ENCODE measurements around the gene GATD1. TPM values are rescaled to one million over a fixed set of nuclear protein-coding genes. Genes with fewer than 3 reads are reported as not detected.

Gene GATD1
- total RNA-seq, 1 donor from 2014 or later: 51.9 TPM

DNA sequence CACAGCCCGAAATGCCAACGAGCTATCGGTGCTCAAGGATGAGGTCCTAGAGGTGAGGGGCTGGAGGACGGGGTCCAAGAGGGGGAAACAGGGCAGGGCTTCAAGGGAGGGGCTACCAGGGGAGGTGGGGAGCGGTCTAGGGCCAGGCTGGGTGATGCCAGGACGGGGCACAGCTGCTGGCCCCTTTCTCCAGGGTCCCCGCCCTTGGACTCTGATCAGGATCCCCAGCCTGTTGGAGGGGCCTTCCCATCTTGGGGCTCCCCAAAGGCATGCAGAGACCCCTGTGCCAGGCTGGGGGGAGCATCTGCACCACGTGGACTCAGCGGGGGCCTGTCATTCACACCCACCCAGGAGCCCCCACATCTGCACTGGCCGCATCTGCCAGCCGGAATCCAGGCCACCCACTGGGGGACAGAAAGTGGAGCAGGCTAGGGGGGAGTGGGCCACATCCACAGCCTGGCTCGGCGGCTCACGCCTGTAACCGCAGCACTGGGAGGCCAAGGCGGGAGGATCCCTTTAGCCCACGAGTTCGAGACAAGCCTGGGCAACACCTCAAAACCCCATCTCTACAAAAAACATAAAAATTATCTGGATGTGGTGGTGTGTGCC lies 52.4 kb downstream of the GATD1 start:
- Mint-ChIP-seq H3K36me3 (ENCODE audit: low read depth, unreplicated experiment) (peaks cover 5% of the 10 kb centered on the region), H3K27ac (ENCODE audit: unreplicated experiment) (no peak overlapping the region), H3K9me3 (ENCODE audit: unreplicated experiment) (no peaks in the 10 kb centered on the region), H3K4me3 (ENCODE audit: unreplicated experiment) (no peak overlapping the region), H3K4me1 (ENCODE audit: low read depth, unreplicated experiment) (no peaks in the 10 kb centered on the region), H3K27me3 (ENCODE audit: low read depth, unreplicated experiment) (peaks cover 3% of the 10 kb centered on the region)
- H3K36me3 ChIP-seq (ENCODE audit: insufficient read depth, low read length): no peaks in the 10 kb centered on the region
- no peak overlapping the region for H3K27ac ChIP-seq (ENCODE audit: low read depth, low read length)
- H3K9ac ChIP-seq (ENCODE audit: low read length): no peak overlapping the region
- H3K4me1 ChIP-seq (ENCODE audit: insufficient read depth, low read length): peaks cover 26% of the 10 kb centered on the region
- no peak for DNase-seq (ENCODE audit: low read depth)
- H3K9me3 ChIP-seq (ENCODE audit: insufficient read depth, low read depth, low read length): no peaks in the 10 kb centered on the region
- no peak overlapping the region for H2AFZ ChIP-seq (ENCODE audit: low read depth, low read length)
- FAIRE-seq: no peak
- H3K79me2 ChIP-seq (ENCODE audit: insufficient read depth, low read length): no peaks in the 10 kb centered on the region
- no peak overlapping the region for H3K4me3 ChIP-seq (ENCODE audit: insufficient read depth, low read depth, low read length)
- H4K20me1 ChIP-seq (ENCODE audit: insufficient read depth, low read length): peaks cover 44% of the 10 kb centered on the region
- H3K4me2 ChIP-seq (ENCODE audit: low read length): no peak overlapping the region
- peaks cover 5% of the 10 kb centered on the region for H3K27me3 ChIP-seq (ENCODE audit: insufficient read depth, low read length)
- no peak for TF ChIP-seq EZH2 (IDR thresholded peaks at IDR 0.05; ENCODE audit: insufficient read depth, low read length)
- TF ChIP-seq, protein P1, sequence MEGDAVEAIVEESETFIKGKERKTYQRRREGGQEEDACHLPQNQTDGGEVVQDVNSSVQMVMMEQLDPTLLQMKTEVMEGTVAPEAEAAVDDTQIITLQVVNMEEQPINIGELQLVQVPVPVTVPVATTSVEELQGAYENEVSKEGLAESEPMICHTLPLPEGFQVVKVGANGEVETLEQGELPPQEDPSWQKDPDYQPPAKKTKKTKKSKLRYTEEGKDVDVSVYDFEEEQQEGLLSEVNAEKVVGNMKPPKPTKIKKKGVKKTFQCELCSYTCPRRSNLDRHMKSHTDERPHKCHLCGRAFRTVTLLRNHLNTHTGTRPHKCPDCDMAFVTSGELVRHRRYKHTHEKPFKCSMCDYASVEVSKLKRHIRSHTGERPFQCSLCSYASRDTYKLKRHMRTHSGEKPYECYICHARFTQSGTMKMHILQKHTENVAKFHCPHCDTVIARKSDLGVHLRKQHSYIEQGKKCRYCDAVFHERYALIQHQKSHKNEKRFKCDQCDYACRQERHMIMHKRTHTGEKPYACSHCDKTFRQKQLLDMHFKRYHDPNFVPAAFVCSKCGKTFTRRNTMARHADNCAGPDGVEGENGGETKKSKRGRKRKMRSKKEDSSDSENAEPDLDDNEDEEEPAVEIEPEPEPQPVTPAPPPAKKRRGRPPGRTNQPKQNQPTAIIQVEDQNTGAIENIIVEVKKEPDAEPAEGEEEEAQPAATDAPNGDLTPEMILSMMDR (IDR thresholded peaks at IDR 0.05; ENCODE audit: insufficient read depth, low read depth, low read length): no peak

DNA sequence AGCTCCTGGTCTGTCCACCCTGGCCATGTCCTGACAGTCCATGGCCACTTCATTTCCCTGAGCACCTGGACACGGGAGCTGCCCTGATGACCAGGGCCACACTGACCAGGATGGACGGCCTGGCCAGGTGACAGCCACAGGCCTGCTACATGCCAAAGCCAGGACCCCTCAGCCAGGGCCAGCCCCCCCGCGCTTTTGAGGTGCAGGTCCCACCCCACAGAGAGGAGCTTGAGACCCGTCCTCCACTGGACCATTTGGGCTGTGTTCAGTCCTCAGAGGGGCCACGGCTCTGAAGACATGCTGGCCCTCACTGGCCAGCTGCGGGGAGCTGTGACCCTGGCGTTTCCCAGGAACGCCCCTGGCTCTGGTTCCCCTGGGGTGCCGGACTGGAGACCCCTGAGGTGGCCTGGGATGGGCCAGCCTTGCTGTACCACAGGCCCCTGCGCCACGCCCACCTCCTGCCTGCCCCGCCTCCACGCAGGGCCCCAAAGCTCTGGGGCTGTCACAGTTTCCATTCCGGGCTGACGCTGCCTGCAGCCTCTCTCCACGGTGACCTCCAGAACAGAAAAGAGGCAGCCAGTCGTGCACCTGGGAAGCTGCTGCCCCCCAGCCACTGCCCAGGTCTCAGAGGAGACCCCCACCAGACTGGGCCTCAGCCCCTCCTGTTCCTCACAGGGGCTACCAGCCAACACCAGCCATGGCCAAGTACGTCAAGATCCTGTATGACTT lies 53.1 kb downstream of the GATD1 start:
- Mint-ChIP-seq H3K36me3 (ENCODE audit: low read depth, unreplicated experiment) (peaks cover 6% of the 10 kb centered on the region), H3K27ac (ENCODE audit: unreplicated experiment) (no peak overlapping the region)
- no peak for FAIRE-seq

More for the DNA sequence above, 53.1 kb downstream of the GATD1 start:
- peaks cover 26% of the 10 kb centered on the region for H3K4me1 ChIP-seq (ENCODE audit: insufficient read depth, low read length)
- no peak overlapping the region for H2AFZ ChIP-seq (ENCODE audit: low read depth, low read length)
- peaks cover 2% of the 10 kb centered on the region for H3K27me3 Mint-ChIP-seq (ENCODE audit: low read depth, unreplicated experiment)
- DNase-seq (ENCODE audit: low read depth): no peak
- H3K27ac ChIP-seq (ENCODE audit: low read depth, low read length): no peak overlapping the region
- no peaks in the 10 kb centered on the region for H3K4me1 Mint-ChIP-seq (ENCODE audit: low read depth, unreplicated experiment)
- H4K20me1 ChIP-seq (ENCODE audit: insufficient read depth, low read length): peaks cover 51% of the 10 kb centered on the region
- no peaks in the 10 kb centered on the region for H3K9me3 Mint-ChIP-seq (ENCODE audit: unreplicated experiment)
- no peak overlapping the region for H3K4me3 ChIP-seq (ENCODE audit: insufficient read depth, low read depth, low read length)
- peaks cover 5% of the 10 kb centered on the region for H3K27me3 ChIP-seq (ENCODE audit: insufficient read depth, low read length)
- H3K4me3 Mint-ChIP-seq (ENCODE audit: unreplicated experiment): no peak overlapping the region
- TF ChIP-seq EZH2 (IDR thresholded peaks at IDR 0.05; ENCODE audit: insufficient read depth, low read length): no peak
- TF ChIP-seq, protein P1 (IDR thresholded peaks at IDR 0.05; ENCODE audit: insufficient read depth, low read depth, low read length): no peak
- H3K4me2 ChIP-seq (ENCODE audit: low read length): no peak overlapping the region
- H3K9ac ChIP-seq (ENCODE audit: low read length): no peak overlapping the region
- no peaks in the 10 kb centered on the region for H3K36me3 ChIP-seq (ENCODE audit: insufficient read depth, low read length)
- no peaks in the 10 kb centered on the region for H3K9me3 ChIP-seq (ENCODE audit: insufficient read depth, low read depth, low read length)
- no peaks in the 10 kb centered on the region for H3K79me2 ChIP-seq (ENCODE audit: insufficient read depth, low read length)
